CD14-positive monocyte (primary cell): ENCODE results near the gene COL6A1. TPM values are rescaled to one million over a fixed set of nuclear protein-coding genes. Genes with fewer than 3 reads are reported as not detected.

Experiments used
- DNase-seq, 3 donors: peaks; one replicate each; pipeline ENCODE4 v3.0.0-alpha.2; 2011 to 2022
- H2AFZ ChIP-seq: 2 replicates; pipeline ENCODE4 v1.6.0; 2012; ENCODE audit warnings: mild to moderate bottlenecking, low read depth, low read length, inconsistent platforms; ENCODE audit not compliant: insufficient read depth, poor library complexity, severe bottlenecking
- H3K27ac ChIP-seq, 2 donors: 1 replicate in 1 of 2; 2 replicates in 1 of 2; pipeline ENCODE4 v1.5.1; 2012 to 2013; ENCODE audit warnings: low read length in 2 of 2, control low read depth in 1 of 2, inconsistent platforms in 1 of 2, low read depth in 1 of 2, mild to moderate bottlenecking in 1 of 2
- H3K27me3 ChIP-seq, 2 donors: one replicate each; pipeline versions ENCODE4 v1.6.0 to v1.6.1; 2011 to 2013; ENCODE audit warnings: low read length in 2 of 2; ENCODE audit not compliant: control insufficient read depth in 2 of 2, insufficient read depth in 2 of 2
- H3K36me3 ChIP-seq, 2 donors: replicated peaks in 1 of 2; 1 replicate in 1 of 2; 2 replicates in 1 of 2; pipeline versions ENCODE4 v1.5.1 to v1.6.1; 2012 to 2013; ENCODE audit warnings: low read length in 2 of 2, control low read depth in 1 of 2, inconsistent platforms in 1 of 2, mild to moderate bottlenecking in 1 of 2; ENCODE audit not compliant: insufficient read depth in 2 of 2, control insufficient read depth in 1 of 2
- H3K4me1 ChIP-seq, 2 donors: 1 replicate in 1 of 2; 2 replicates in 1 of 2; pipeline versions ENCODE4 v1.5.1 to v1.6.1; 2012 to 2013; ENCODE audit warnings: low read length in 2 of 2, control low read depth in 1 of 2, inconsistent platforms in 1 of 2, mild to moderate bottlenecking in 1 of 2, moderate library complexity in 1 of 2; ENCODE audit not compliant: insufficient read depth in 2 of 2, control insufficient read depth in 1 of 2
- H3K4me2 ChIP-seq: replicated peaks from 2 replicates; pipeline ENCODE3; 2012; ENCODE audit warnings: low read length, moderate library complexity, mild to moderate bottlenecking; ENCODE audit not compliant: poor library complexity, severe bottlenecking; ENCODE audit errors: extremely low read depth
- H3K4me3 ChIP-seq, 3 experiments: fragments of 200-600 bp in 1 of 3; sonication (generic) in 1 of 3; replicated peaks in 1 of 3; 1 replicate in 2 of 3; 2 replicates in 1 of 3; pipeline ENCODE4 v1.5.1; 2011 to 2013; ENCODE audit warnings: low read length in 3 of 3, mild to moderate bottlenecking in 3 of 3, control low read depth in 2 of 3, low read depth in 2 of 3, inconsistent platforms in 1 of 3, moderate library complexity in 1 of 3
- H3K79me2 ChIP-seq: 2 replicates; pipeline ENCODE4 v1.6.0; 2012; ENCODE audit warnings: mild to moderate bottlenecking, control low read depth, inconsistent platforms, low read length, moderate library complexity; ENCODE audit not compliant: insufficient read depth
- H3K9ac ChIP-seq: 2 replicates; pipeline ENCODE4 v1.6.0; 2017; ENCODE audit warnings: low read length, mild to moderate bottlenecking; ENCODE audit not compliant: insufficient read depth, poor library complexity, severe bottlenecking
- H3K9me3 ChIP-seq, 2 donors: replicated peaks in 1 of 2; 1 replicate in 1 of 2; 2 replicates in 1 of 2; pipeline versions ENCODE4 v1.5.1 to v1.6.1; 2012 to 2013; ENCODE audit warnings: low read length in 2 of 2, control low read depth in 1 of 2; ENCODE audit not compliant: control insufficient read depth in 1 of 2, insufficient read depth in 1 of 2
- H4K20me1 ChIP-seq: 2 replicates; pipeline ENCODE4 v1.6.0; 2012; ENCODE audit warnings: mild to moderate bottlenecking, low read length, control low read depth, moderate library complexity; ENCODE audit not compliant: insufficient read depth
- H3K27ac Mint-ChIP-seq, 7 donors: one replicate each; pipeline ENCODE4 v1.8.0; 2020; ENCODE audit warnings: mild to moderate bottlenecking in 7 of 7, mixed read lengths in 7 of 7, moderate library complexity in 6 of 7, inconsistent platforms in 2 of 7
- H3K27me3 Mint-ChIP-seq, 3 donors: one replicate each; pipeline ENCODE4 v1.8.0; 2021 to 2022; ENCODE audit warnings: low read depth in 3 of 3, mild to moderate bottlenecking in 3 of 3, mixed read lengths in 3 of 3, moderate library complexity in 3 of 3, inconsistent platforms in 1 of 3
- H3K36me3 Mint-ChIP-seq, 2 donors: one replicate each; pipeline ENCODE4 v1.8.0; 2020; ENCODE audit warnings: mixed read lengths in 2 of 2, inconsistent platforms in 1 of 2, mild to moderate bottlenecking in 1 of 2
- H3K4me1 Mint-ChIP-seq: one replicate; pipeline ENCODE4 v1.8.0; 2020; ENCODE audit warnings: mild to moderate bottlenecking, mixed read lengths
- H3K4me3 Mint-ChIP-seq, 2 donors: one replicate each; pipeline ENCODE4 v1.8.0; 2020; ENCODE audit warnings: mild to moderate bottlenecking in 2 of 2, mixed read lengths in 2 of 2, moderate library complexity in 1 of 2
- H3K9me3 Mint-ChIP-seq, 7 donors: one replicate each; pipeline ENCODE4 v1.8.0; 2020 to 2022; ENCODE audit warnings: mixed read lengths in 7 of 7, mild to moderate bottlenecking in 6 of 7, moderate library complexity in 6 of 7, inconsistent platforms in 2 of 7
- WGBS: methylation state at CpG from one replicate; pipeline ENCODE4 v1.1.5; 2013; ENCODE audit warnings: missing lambda C conversion rate; ENCODE audit not compliant: insufficient coverage; 5-methylcytosine and 5-hydroxymethylcytosine counted together
- intact Hi-C, 2 donors: fragments of 100-400 bp; cut with micrococcal nuclease; formaldehyde crosslinking; loops; one replicate each; pipeline versions ENCODE4 v1.15.0 to v1.15.1; 2023
- polyA plus RNA-seq, 3 donors: library from polyadenylated mRNA; depleted of rRNA in 1 of 3; unstranded in 2 of 3; stranded (reverse) in 1 of 3; fragments of 300-500 nt in 2 of 3; fragments of >200 nt in 1 of 3; fragmentation: Illumina TruSeq in 2 of 3; gene quantifications; 1 replicate in 2 of 3; 2 replicates in 1 of 3; pipeline ENCODE4 v1.2.3, GENCODE V29; 2012 to 2021
- TF ChIP-seq, protein P1 (sequence below): fragments of 200-600 bp; IDR thresholded peaks from one replicate; pipeline ENCODE4 v1.8.0; 2022; ENCODE audit warnings: antibody characterized with exemption, mild to moderate bottlenecking

The COL6A1 gene
- polyA plus RNA-seq, 3 donors: 0.08 to 0.11 (median 0.10) TPM

DNA sequence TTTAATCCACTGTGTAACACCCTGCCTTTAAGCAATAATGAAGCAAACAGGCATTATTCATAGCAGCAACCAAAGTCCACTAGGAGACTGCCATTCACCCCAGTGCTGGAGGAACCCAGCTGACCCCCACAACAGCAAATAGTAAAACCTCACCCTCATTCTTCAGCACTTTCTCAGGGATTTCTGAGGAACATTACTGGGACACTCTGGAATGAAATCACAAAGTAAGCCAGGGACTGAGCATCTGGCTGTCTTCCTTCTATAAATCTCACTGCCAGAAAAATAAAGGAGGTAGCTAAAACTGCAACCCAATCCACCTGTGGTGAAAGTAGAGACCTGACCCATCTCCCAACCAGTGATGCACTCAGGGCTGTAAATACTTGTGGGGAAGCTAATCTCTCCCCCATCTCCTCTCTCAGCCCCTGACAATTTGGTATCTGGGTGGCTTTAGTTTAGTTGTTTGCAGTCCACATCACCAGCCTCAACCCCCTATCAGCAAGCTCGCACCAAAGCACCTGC lies 47.1 kb downstream of the COL6A1 start:
- H2AFZ ChIP-seq: no peak overlapping the region

DNA sequence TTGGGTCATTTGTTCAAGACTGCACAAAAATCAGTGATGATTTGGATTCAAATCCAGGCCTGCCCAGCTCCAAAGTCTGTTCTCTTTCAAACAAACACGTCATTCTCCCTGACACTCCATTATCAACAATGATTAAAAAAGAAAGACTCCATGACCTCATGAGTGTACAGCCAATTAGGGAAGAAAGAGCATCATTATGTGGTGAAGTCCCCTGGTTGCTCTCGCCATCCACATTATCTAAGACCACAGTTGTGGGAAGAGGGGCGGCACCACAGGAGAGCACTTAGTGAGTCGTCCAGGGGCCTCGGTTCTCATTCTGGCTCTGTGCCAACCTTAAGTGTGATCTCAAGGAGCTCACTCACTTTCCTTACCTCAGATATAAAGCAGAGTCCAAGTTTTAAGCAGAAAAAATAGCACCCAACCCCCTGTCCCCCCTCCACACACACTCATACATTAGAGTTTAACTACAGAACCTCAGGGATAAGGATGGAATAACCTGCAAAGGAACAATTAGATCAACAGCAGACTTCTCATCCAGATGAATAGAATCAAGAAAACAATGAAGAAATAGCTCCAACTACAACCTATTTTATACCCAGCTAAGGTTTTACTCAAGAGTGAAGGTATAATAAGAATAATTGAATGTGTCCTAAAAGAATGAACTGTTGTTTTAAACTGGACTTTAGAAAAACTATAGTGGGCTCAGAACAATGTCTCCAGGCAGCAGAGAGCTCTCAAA lies 47.8 kb downstream of the COL6A1 start:
- peaks cover 5 to 16% (median 11%) of the 10 kb centered on the region in 3 donors for H3K27me3 Mint-ChIP-seq
- no peak overlapping the region for H3K4me3 ChIP-seq
- H3K27ac Mint-ChIP-seq: no peak overlapping the region
- no peak overlapping the region for H3K9ac ChIP-seq
- no peaks in the 10 kb centered on the region for H4K20me1 ChIP-seq
- no peak overlapping the region for H3K4me2 ChIP-seq
- H2AFZ ChIP-seq: no peak overlapping the region
- H3K27ac ChIP-seq: no peak overlapping the region
- no peaks in the 10 kb centered on the region for H3K4me1 Mint-ChIP-seq
- H3K4me1 ChIP-seq: no peaks in the 10 kb centered on the region
- H3K9me3 Mint-ChIP-seq: peaks cover 0 to 18% (median 3%) of the 10 kb centered on the region in 7 donors
- no peaks in the 10 kb centered on the region for H3K36me3 Mint-ChIP-seq
- TF ChIP-seq, protein P1, sequence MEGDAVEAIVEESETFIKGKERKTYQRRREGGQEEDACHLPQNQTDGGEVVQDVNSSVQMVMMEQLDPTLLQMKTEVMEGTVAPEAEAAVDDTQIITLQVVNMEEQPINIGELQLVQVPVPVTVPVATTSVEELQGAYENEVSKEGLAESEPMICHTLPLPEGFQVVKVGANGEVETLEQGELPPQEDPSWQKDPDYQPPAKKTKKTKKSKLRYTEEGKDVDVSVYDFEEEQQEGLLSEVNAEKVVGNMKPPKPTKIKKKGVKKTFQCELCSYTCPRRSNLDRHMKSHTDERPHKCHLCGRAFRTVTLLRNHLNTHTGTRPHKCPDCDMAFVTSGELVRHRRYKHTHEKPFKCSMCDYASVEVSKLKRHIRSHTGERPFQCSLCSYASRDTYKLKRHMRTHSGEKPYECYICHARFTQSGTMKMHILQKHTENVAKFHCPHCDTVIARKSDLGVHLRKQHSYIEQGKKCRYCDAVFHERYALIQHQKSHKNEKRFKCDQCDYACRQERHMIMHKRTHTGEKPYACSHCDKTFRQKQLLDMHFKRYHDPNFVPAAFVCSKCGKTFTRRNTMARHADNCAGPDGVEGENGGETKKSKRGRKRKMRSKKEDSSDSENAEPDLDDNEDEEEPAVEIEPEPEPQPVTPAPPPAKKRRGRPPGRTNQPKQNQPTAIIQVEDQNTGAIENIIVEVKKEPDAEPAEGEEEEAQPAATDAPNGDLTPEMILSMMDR: no peak
- H3K9me3 ChIP-seq: no peaks in the 10 kb centered on the region
- no peak overlapping the region for H3K4me3 Mint-ChIP-seq
- intact Hi-C loops: no loop called here
- no peaks in the 10 kb centered on the region for H3K36me3 ChIP-seq
- H3K27me3 ChIP-seq: no peaks in the 10 kb centered on the region
- no peak for DNase-seq
- 89% methylated on average over 3 of the region's 5 CpGs for WGBS
- H3K79me2 ChIP-seq: no peaks in the 10 kb centered on the region

More for the DNA sequence above, 47.1 kb downstream of the COL6A1 start:
- Histone ChIP-seq H3K9ac (no peak overlapping the region), H3K27me3 (no peaks in the 10 kb centered on the region), H3K9me3 (no peaks in the 10 kb centered on the region), H3K36me3 (no peaks in the 10 kb centered on the region), H4K20me1 (no peaks in the 10 kb centered on the region), H3K4me2 (no peak overlapping the region), H3K4me1 (no peaks in the 10 kb centered on the region), H3K79me2 (no peaks in the 10 kb centered on the region), H3K27ac (no peak overlapping the region), H3K4me3 (no peak overlapping the region)
- H3K4me1 Mint-ChIP-seq: no peaks in the 10 kb centered on the region
- DNase-seq: no peak
- H3K27me3 Mint-ChIP-seq: peaks cover 5 to 16% (median 13%) of the 10 kb centered on the region in 3 donors
- H3K36me3 Mint-ChIP-seq: no peaks in the 10 kb centered on the region
- H3K9me3 Mint-ChIP-seq: peaks cover 0 to 18% (median 3%) of the 10 kb centered on the region in 7 donors
- H3K4me3 Mint-ChIP-seq: no peak overlapping the region
- H3K27ac Mint-ChIP-seq: no peak overlapping the region
- no CpG with 5 or more reads among the region's 1 CpG for WGBS
- TF ChIP-seq, protein P1: no peak
- intact Hi-C loops: no loop called here
